Mucosa of descending colon (tissue), 3 donors: ENCODE results near the gene APOL4. TPM values are rescaled to one million over a fixed set of nuclear protein-coding genes. Genes with fewer than 3 reads are reported as not detected.
"Not testable (repeated sequence)": the region's sequence is repeated elsewhere in the genome, so short reads cannot be mapped to it uniquely, and the experiment has no call there.

Source experiments
- ATAC-seq: fragments of 200-7000 bp; cut with Tn5 transposase; one replicate; pipeline ENCODE4 v1.9.1; 2020; ENCODE audit warnings: mild to moderate bottlenecking, moderate library complexity
- DNase-seq, 3 donors: peaks; one replicate each; pipeline ENCODE4 v3.0.0-alpha.2; 2020
- H3K36me3 ChIP-seq: fragments of 200-600 bp; one replicate; pipeline ENCODE4 v1.8.0; 2021; ENCODE audit warnings: low read depth, mild to moderate bottlenecking
- H3K4me1 ChIP-seq: fragments of 200-600 bp; one replicate; pipeline ENCODE4 v1.8.0; 2021; ENCODE audit warnings: low read depth, mild to moderate bottlenecking
- H3K4me3 ChIP-seq: fragments of 200-600 bp; one replicate; pipeline ENCODE4 v1.8.0; 2021; ENCODE audit warnings: mild to moderate bottlenecking
- H3K9me3 ChIP-seq: fragments of 200-600 bp; one replicate; pipeline ENCODE4 v1.8.0; 2021; ENCODE audit warnings: mild to moderate bottlenecking
- CTCF ChIP-seq: fragments of 200-600 bp; IDR thresholded peaks from one replicate; pipeline ENCODE4 v1.8.0; 2022; ENCODE audit warnings: antibody characterized with exemption, mild to moderate bottlenecking
- intact Hi-C, 2 donors: fragments of 100-400 bp; cut with DNase I in 1 of 2; cut with micrococcal nuclease in 1 of 2; formaldehyde crosslinking; loops; one replicate each; pipeline versions ENCODE4 v1.11.0 to v1.11.1; 2022; cut with DNase I, micrococcal nuclease
- total RNA-seq, 3 donors: library from RNA; stranded (reverse); fragmentation: NEBNext Ultra II Directional in 2 of 3; extraction: Animal tissue kit (Norgen Biotek cat#: 25700) in 2 of 3; gene quantifications; one replicate each; pipeline versions ENCODE4 v1.2.1 to v1.2.4, GENCODE V29; 2021 to 2023
- donor health status: DM: no; HTN: no; CAD: no; lungs with moderate emphysema.
- donor health status: DM: no; HTN: no; CAD: no.
- donor health status: DM: no; HTN: yes; CAD: no.

Gene APOL4
- total RNA-seq, 3 donors from 2014 or later = 1.7 to 4.3 (median 2.7) TPM

DNA sequence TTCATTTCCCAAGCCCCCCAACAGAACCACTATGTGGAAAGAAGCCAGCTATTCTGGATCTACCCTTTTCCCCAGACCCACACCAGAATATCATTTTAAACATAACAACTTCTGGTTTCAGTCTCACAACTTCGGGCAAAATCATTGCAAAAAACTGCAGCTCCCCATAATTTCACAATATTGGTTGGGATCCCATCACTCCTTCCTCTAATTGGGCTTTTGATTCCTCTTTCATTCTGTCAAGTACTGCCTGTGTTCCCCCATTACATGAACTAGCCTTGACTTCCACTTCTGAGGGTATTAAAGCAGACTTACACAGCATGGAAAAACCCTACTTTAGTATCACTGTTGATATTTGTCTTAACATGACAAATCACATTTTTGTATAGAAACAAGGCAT is 37.0 kb downstream of the APOL4 start:
- no peaks in the 10 kb centered on the region for H3K9me3 ChIP-seq
- peaks cover 4% of the 10 kb centered on the region for H3K4me1 ChIP-seq
- no peak overlapping the region for H3K4me3 ChIP-seq
- intact Hi-C loops = no loop called here
- no peak for ATAC-seq
- H3K36me3 ChIP-seq = no peaks in the 10 kb centered on the region
- DNase-seq = no peak
- no peak for TF ChIP-seq CTCF

- Histone ChIP-seq H3K9me3 (no peaks in the 10 kb centered on the region), H3K4me3 (no peak overlapping the region), H3K36me3 (no peaks in the 10 kb centered on the region), H3K4me1 (peaks cover 4% of the 10 kb centered on the region)
- TF ChIP-seq CTCF = no peak
- DNase-seq (no peak), ATAC-seq (no peak)
- intact Hi-C loops = no loop called here
Measured at GRCh38 chr22:36163497-36163896, 38.1 kb downstream of the APOL4 start.

DNA sequence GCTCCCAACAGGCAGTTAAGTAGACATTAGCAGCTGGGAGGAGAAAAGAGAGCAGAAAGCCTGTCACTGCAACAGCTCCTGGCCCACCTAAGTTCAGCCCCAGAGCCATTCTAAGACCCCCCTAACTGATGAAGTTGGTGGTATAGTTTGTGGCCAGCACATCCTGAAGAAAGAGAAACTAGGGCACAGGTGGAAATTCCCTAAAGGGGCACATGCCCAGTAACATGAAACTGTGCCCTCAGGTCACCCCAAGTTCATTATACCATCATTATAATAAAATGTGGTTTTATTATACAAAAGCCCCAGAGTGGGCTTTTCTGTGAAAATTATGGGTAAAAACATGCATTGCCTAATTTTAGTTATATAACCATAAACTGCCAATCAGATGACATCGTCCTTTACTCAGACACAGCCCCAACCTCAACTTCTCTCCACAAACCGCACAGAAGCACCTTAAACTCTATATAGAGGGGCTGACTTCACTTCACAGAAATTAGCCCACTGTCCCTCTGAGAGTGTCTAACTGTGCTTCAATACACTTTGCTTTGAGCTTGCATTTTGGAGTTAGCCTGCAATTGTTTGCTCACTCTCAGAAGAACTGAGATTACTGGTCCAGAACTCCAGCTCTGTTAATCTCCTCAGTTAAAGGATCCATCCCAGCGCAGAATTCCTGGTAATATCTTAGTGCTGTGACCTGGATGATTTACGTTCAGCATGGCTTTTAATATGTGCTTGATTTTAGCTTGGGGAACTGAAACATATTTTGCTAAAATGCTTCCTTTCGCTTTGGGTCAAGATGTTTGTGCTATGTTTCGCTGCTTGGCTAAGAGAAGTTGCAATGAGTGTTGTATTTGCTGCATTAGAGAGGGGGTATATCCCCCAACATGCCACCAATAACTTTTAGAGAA is 39.2 kb downstream of the APOL4 start:
- no peaks in the 10 kb centered on the region for H3K36me3 ChIP-seq
- H3K4me1 ChIP-seq = peaks cover 11% of the 10 kb centered on the region
- DNase-seq (no peak), ATAC-seq (no peak)
- no peak overlapping the region for H3K4me3 ChIP-seq
- no peak for TF ChIP-seq CTCF
- intact Hi-C loops = no loop called here
- H3K9me3 ChIP-seq = no peaks in the 10 kb centered on the region

GRCh38 chr22:36161793-36162126 is 39.8 kb downstream of the APOL4 start:
- DNase-seq, ATAC-seq: not testable (repeated sequence)

DNA sequence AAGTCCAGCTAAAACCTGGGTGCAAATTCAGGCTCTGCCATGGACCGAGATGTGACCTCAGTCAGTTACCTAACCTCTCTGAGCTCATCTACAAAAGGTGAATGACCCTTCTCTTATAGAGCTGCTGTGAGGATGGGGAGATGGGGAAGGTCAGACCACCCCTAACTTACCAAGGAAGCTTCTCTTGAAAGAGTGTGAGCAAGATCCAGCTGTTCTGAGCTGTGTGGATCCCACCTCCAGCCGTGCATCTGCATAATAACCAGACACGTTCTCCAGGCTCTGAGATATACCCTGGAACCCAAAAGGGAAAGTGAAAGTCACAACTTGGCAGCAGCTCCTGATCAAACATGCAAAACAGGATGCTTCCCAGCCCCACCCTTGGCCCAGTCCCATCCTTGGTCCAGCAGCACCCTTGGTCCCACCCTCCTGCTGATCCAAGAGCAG is 41.1 kb downstream of the APOL4 start, which contains the start of gene APOL3:
Gene APOL3, minus strand, starts transcription at position 257 of the 444 bp plus-strand sequence. CDS start 11,700 bp downstream, outside the sequence.
- DNase-seq (peak; percentile 70 to 84 (median 84)), ATAC-seq (peak; percentile 84)
- no peaks in the 10 kb centered on the region for H3K36me3 ChIP-seq
- no peaks in the 10 kb centered on the region for H3K9me3 ChIP-seq
- TF ChIP-seq CTCF = no peak
- peak within 1 kb of the TSS; percentile 15 for H3K4me3 ChIP-seq
- intact Hi-C loops = no loop called here
- H3K4me1 ChIP-seq = peaks cover 12% of the 10 kb centered on the region

More at GRCh38 chr22:36161793-36162126, 39.8 kb downstream of the APOL4 start:
- H3K4me1 ChIP-seq = peaks cover 12% of the 10 kb centered on the region
- H3K9me3 ChIP-seq, H3K36me3 ChIP-seq, intact Hi-C loops, H3K4me3 ChIP-seq: not testable (repeated sequence)
